ENCODE results near the gene STAC2. TPM values are rescaled to one million over a fixed set of nuclear protein-coding genes. Genes with fewer than 3 reads are reported as not detected.
A peak's percentile ranks its signal among the peaks of the same experiment; 100 is the strongest.

STAC2 gene, protein sequence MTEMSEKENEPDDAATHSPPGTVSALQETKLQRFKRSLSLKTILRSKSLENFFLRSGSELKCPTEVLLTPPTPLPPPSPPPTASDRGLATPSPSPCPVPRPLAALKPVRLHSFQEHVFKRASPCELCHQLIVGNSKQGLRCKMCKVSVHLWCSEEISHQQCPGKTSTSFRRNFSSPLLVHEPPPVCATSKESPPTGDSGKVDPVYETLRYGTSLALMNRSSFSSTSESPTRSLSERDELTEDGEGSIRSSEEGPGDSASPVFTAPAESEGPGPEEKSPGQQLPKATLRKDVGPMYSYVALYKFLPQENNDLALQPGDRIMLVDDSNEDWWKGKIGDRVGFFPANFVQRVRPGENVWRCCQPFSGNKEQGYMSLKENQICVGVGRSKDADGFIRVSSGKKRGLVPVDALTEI
- 0.08 TPM for total RNA-seq (2021; ENCODE audit: unreplicated experiment)
- polyA plus RNA-seq (2012; ENCODE audit: insufficient read length): not detected
- not detected for Bru-seq, nascent RNA
- BruChase-seq, experiment 1, labeled RNA remaining after a 2-hour chase: not detected
- BruChase-seq, experiment 2, labeled RNA remaining after a 6-hour chase: not detected
- long read RNA-seq, partial matches to known transcripts: 0 of 2 reads
- long read RNA-seq, other reads (novel, unspliced or antisense): 2 of 2 reads

DNA sequence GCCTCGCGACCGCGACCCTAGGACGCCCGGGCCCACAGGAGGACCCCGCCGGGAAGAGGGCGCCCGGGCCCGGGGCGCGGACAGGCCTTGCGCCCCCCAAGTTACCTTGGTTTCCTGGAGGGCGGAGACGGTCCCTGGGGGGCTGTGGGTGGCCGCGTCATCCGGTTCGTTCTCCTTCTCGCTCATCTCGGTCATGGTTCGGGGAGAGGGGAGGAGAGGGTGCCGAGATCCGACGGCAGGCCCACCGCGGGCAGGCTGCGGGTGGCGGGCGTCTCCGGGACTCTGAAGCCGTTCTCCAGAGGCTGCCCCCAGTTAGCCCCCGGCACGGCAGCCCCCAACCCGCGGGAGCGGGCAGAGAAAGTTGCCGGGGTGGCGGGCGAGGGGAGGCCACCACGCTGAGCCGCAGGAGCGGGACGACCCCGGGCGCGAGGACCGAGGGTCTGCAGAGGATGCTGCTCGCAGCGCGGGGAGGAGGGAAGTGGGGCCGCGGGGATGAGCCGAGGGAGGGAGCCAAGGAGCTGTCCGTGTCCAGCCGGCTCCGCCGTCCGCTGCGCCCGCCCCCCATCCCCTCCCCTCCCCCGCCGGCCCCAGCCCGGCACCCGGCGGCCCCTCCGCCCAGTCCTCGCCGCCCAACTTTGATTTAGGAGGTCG, at the start of gene STAC2:
Gene STAC2 (minus strand): TSS at position 638 of the 651 bp plus-strand sequence. CDS start 443 bp downstream, at position 195.
- ChIA-PET POLR2A (no interaction called here), CTCF (no interaction called here)
- Histone ChIP-seq H3K27ac (ENCODE audit: low read length) (no peak within 1 kb of the TSS), H3K9me3 (ENCODE audit: control insufficient read depth, insufficient read depth, low read depth, low read length) (no peaks in the 10 kb centered on the region), H3K4me3 (ENCODE audit: low read depth in 2 of 2, low read length in 2 of 2) (peak within 1 kb of the TSS in 1 of 2 experiments; percentile 17; a peak in 1 of 4 replicates), H3K36me3 (ENCODE audit: control insufficient read depth, insufficient read depth, low read length) (no peaks in the 10 kb centered on the region), H3K4me1 (ENCODE audit: control insufficient read depth, insufficient read depth, low read length) (no peaks in the 10 kb centered on the region), H3K27me3 (ENCODE audit: control insufficient read depth, insufficient read depth, low read length) (no peaks in the 10 kb centered on the region; the same call in 1 of the 2 replicates)
- intact Hi-C loops (cut with micrococcal nuclease; ENCODE audit: unreplicated experiment): no loop called here
- DNase-seq (ENCODE audit: low read depth, low spot score): no peak
- ATAC-seq: no peak
- no TSS peak for BruUV-seq (replicated peaks)
- TF ChIP-seq SIN3A (IDR thresholded peaks at IDR 0.05; ENCODE audit: borderline replicate concordance, insufficient read depth, low read depth, low read length) (no peak), TCF7L2 (IDR thresholded peaks at IDR 0.05; ENCODE audit: low read depth, low read length) (no peak), REST (IDR thresholded peaks at IDR 0.05; ENCODE audit: insufficient read depth in 1 of 2, low read depth in 2 of 2, low read length in 1 of 2) (no peak), POLR2AphosphoS5 (IDR thresholded peaks at IDR 0.05; ENCODE audit: low read depth, low read length) (no peak), CTCF (IDR thresholded peaks at IDR 0.05) (no peak)
- in situ Hi-C loops (cut with HindIII; ENCODE audit: low pct_unique_long_range_greater_than_20kb, low sequenced_read_pairs): no loop called here

GRCh38 chr17:39271546-39271945, 45.8 kb upstream of the STAC2 start:
- ATAC-seq: no peak
- H3K4me3 ChIP-seq (ENCODE audit: low read depth in 2 of 2, low read length in 2 of 2): no peak overlapping the region
- BruUV-seq (replicated peaks): no TSS peak
- ChIA-PET POLR2A (no interaction called here), CTCF (interaction anchor here (1.0 to 1.1 kb wide), 2 partner anchors 11 to 121 kb away, joined by 3 to 13 read pairs; no protein-coding TSS in a partner anchor)
- H3K27ac ChIP-seq (ENCODE audit: low read length): no peak overlapping the region
- no peaks in the 10 kb centered on the region for H3K36me3 ChIP-seq (ENCODE audit: control insufficient read depth, insufficient read depth, low read length)
- no peak for DNase-seq (ENCODE audit: low read depth, low spot score)
- TF ChIP-seq SIN3A (IDR thresholded peaks at IDR 0.05; ENCODE audit: borderline replicate concordance, insufficient read depth, low read depth, low read length): no peak
- TF ChIP-seq TCF7L2 (IDR thresholded peaks at IDR 0.05; ENCODE audit: low read depth, low read length): no peak
- no peak for TF ChIP-seq POLR2AphosphoS5 (IDR thresholded peaks at IDR 0.05; ENCODE audit: low read depth, low read length)
- TF ChIP-seq CTCF (IDR thresholded peaks at IDR 0.05): no peak
- TF ChIP-seq REST (IDR thresholded peaks at IDR 0.05; ENCODE audit: insufficient read depth in 1 of 2, low read depth in 2 of 2, low read length in 1 of 2): no peak
- H3K27me3 ChIP-seq (ENCODE audit: control insufficient read depth, insufficient read depth, low read length): no peaks in the 10 kb centered on the region
- intact Hi-C loops (cut with micrococcal nuclease; ENCODE audit: unreplicated experiment) (no loop called here), in situ Hi-C loops (cut with HindIII; ENCODE audit: low pct_unique_long_range_greater_than_20kb, low sequenced_read_pairs) (no loop called here)
- no peaks in the 10 kb centered on the region for H3K4me1 ChIP-seq (ENCODE audit: control insufficient read depth, insufficient read depth, low read length)
- H3K9me3 ChIP-seq (ENCODE audit: control insufficient read depth, insufficient read depth, low read depth, low read length): no peaks in the 10 kb centered on the region
